ENCODE data around the gene SH3RF3.
"Not testable (repeated sequence)": the region's sequence is repeated elsewhere in the genome, so short reads cannot be mapped to it uniquely, and the experiment has no call there.

The SH3RF3 gene

GRCh38 chr2:109155553-109156451 lies 26.8 kb downstream of the SH3RF3 start:
- no peak for DNase-seq (ENCODE audit: low read depth in 4 of 4, low spot score in 1 of 4)

GRCh38 chr2:109157563-109158105 lies 28.6 kb downstream of the SH3RF3 start:
- DNase-seq (ENCODE audit: low read depth in 4 of 4, low spot score in 1 of 4) = no peak

GRCh38 chr2:109158237-109158636 lies 29.2 kb downstream of the SH3RF3 start:
- no peak for DNase-seq (ENCODE audit: low read depth in 4 of 4, low spot score in 1 of 4)

- no peak for DNase-seq (ENCODE audit: low read depth in 4 of 4, low spot score in 1 of 4)
Measured at GRCh38 chr2:109159096-109159495, 30.1 kb downstream of the SH3RF3 start.

- DNase-seq (ENCODE audit: low read depth in 4 of 4, low spot score in 1 of 4) = no peak
Measured at GRCh38 chr2:109160714-109161440, 31.9 kb downstream of the SH3RF3 start.

- DNase-seq (ENCODE audit: low read depth in 4 of 4, low spot score in 1 of 4) = not testable (repeated sequence)
Measured at GRCh38 chr2:109162367-109162766, 33.4 kb downstream of the SH3RF3 start.

GRCh38 chr2:109162999-109163398 lies 34.0 kb downstream of the SH3RF3 start:
- DNase-seq (ENCODE audit: low read depth in 4 of 4, low spot score in 1 of 4) = no peak

- DNase-seq (ENCODE audit: low read depth in 4 of 4, low spot score in 1 of 4) = no peak
Measured at GRCh38 chr2:109164311-109164710, 35.3 kb downstream of the SH3RF3 start.

- DNase-seq (ENCODE audit: low read depth in 4 of 4, low spot score in 1 of 4) = no peak
Measured at GRCh38 chr2:109164739-109165221, 35.8 kb downstream of the SH3RF3 start.

- no peak for DNase-seq (ENCODE audit: low read depth in 4 of 4, low spot score in 1 of 4)
Measured at GRCh38 chr2:109166811-109167210, 37.8 kb downstream of the SH3RF3 start.

- DNase-seq (ENCODE audit: low read depth in 4 of 4, low spot score in 1 of 4) = no peak
Measured at GRCh38 chr2:109168086-109168485, 39.1 kb downstream of the SH3RF3 start.

GRCh38 chr2:109168716-109169115 lies 39.7 kb downstream of the SH3RF3 start:
- no peak for DNase-seq (ENCODE audit: low read depth in 4 of 4, low spot score in 1 of 4)

GRCh38 chr2:109170645-109171044 lies 41.6 kb downstream of the SH3RF3 start:
- no peak for DNase-seq (ENCODE audit: low read depth in 4 of 4, low spot score in 1 of 4)

- no peak for DNase-seq (ENCODE audit: low read depth in 4 of 4, low spot score in 1 of 4)
Measured at GRCh38 chr2:109171444-109172334, 42.7 kb downstream of the SH3RF3 start.

GRCh38 chr2:109172556-109173105 lies 43.6 kb downstream of the SH3RF3 start:
- no peak for DNase-seq (ENCODE audit: low read depth in 4 of 4, low spot score in 1 of 4)

- no peak for DNase-seq (ENCODE audit: low read depth in 4 of 4, low spot score in 1 of 4)
Measured at GRCh38 chr2:109173311-109174171, 44.5 kb downstream of the SH3RF3 start.

GRCh38 chr2:109174214-109174613 lies 45.2 kb downstream of the SH3RF3 start:
- DNase-seq (ENCODE audit: low read depth in 4 of 4, low spot score in 1 of 4) = no peak

- no peak for DNase-seq (ENCODE audit: low read depth in 4 of 4, low spot score in 1 of 4)
Measured at GRCh38 chr2:109174626-109175349, 45.8 kb downstream of the SH3RF3 start.

GRCh38 chr2:109175350-109175678 lies 46.3 kb downstream of the SH3RF3 start:
- no peak for DNase-seq (ENCODE audit: low read depth in 4 of 4, low spot score in 1 of 4)
